ENCODE measurements around the gene IGFALS.

GRCh38 chr16:1766231-1766630 is 27.3 kb downstream of the IGFALS start:
- TF ChIP-seq CTCF (IDR thresholded peaks at IDR 0.05; ENCODE audit: low read depth, low read length) (no peak), MAX (IDR thresholded peaks at IDR 0.05; ENCODE audit: low read depth, low read length) (no peak)

Data from NB4 (cell line).